Astrocyte (in vitro differentiated cells and primary cell): Measurements from ENCODE around the gene PINK1. TPM values are rescaled to one million over a fixed set of nuclear protein-coding genes. Genes with fewer than 3 reads are reported as not detected.

Experiments
- DNase-seq: peaks from one replicate; pipeline ENCODE4 v3.0.0-alpha.2; 2010; ENCODE audit warnings: low read depth
- FAIRE-seq: peaks from 2 replicates; lab custom pipeline; 2011; peaks lifted over from hg19 to GRCh38; lab: Jason Lieb, UNC
- H2AFZ ChIP-seq: 2 replicates; pipeline ENCODE4 v1.6.0; 2012; ENCODE audit warnings: low read depth, low read length, inconsistent platforms
- H3K27ac ChIP-seq: 2 replicates; pipeline ENCODE4 v1.5.1; 2011; ENCODE audit warnings: low read depth, low read length, inconsistent platforms
- H3K27me3 ChIP-seq: 2 replicates; pipeline ENCODE4 v1.6.0; 2011; ENCODE audit warnings: low read length, inconsistent platforms; ENCODE audit not compliant: insufficient read depth
- H3K36me3 ChIP-seq: 2 replicates; pipeline ENCODE4 v1.5.1; 2011; ENCODE audit warnings: low read length, inconsistent platforms; ENCODE audit not compliant: insufficient read depth
- H3K4me1 ChIP-seq: 2 replicates; pipeline ENCODE4 v1.5.1; 2011; ENCODE audit warnings: low read length, inconsistent platforms; ENCODE audit not compliant: insufficient read depth
- H3K4me2 ChIP-seq: 2 replicates; pipeline ENCODE4 v1.6.0; 2012; ENCODE audit warnings: low read length, inconsistent platforms
- H3K4me3 ChIP-seq: 2 replicates; pipeline ENCODE4 v1.5.1; 2011; ENCODE audit warnings: low read depth, mild to moderate bottlenecking, low read length, inconsistent platforms; ENCODE audit not compliant: insufficient read depth
- H3K79me2 ChIP-seq: 2 replicates; pipeline ENCODE4 v1.6.0; 2012; ENCODE audit warnings: mild to moderate bottlenecking, low read length, inconsistent platforms; ENCODE audit not compliant: insufficient read depth
- H3K9ac ChIP-seq: 2 replicates; pipeline ENCODE4 v1.6.0; 2012; ENCODE audit warnings: mild to moderate bottlenecking, low read length, inconsistent platforms
- H3K9me3 ChIP-seq: 2 replicates; pipeline ENCODE4 v1.5.1; 2012; ENCODE audit warnings: low read depth, mild to moderate bottlenecking, low read length, inconsistent platforms; ENCODE audit not compliant: insufficient read depth
- H4K20me1 ChIP-seq: 2 replicates; pipeline ENCODE4 v1.6.0; 2012; ENCODE audit warnings: low read length, inconsistent platforms; ENCODE audit not compliant: insufficient read depth
- H3K27ac Mint-ChIP-seq: one replicate; pipeline ENCODE4 v1.8.0; 2021; ENCODE audit warnings: mild to moderate bottlenecking, mixed read lengths; ENCODE audit not compliant: unreplicated experiment
- H3K27me3 Mint-ChIP-seq: one replicate; pipeline ENCODE4 v1.8.0; 2021; ENCODE audit warnings: low read depth, mixed read lengths; ENCODE audit not compliant: unreplicated experiment
- H3K36me3 Mint-ChIP-seq: one replicate; pipeline ENCODE4 v1.8.0; 2021; ENCODE audit warnings: low read depth, mixed read lengths; ENCODE audit not compliant: unreplicated experiment
- H3K4me1 Mint-ChIP-seq: one replicate; pipeline ENCODE4 v1.8.0; 2021; ENCODE audit warnings: low read depth, mixed read lengths; ENCODE audit not compliant: unreplicated experiment
- H3K4me3 Mint-ChIP-seq: one replicate; pipeline ENCODE4 v1.8.0; 2021; ENCODE audit warnings: mild to moderate bottlenecking, moderate library complexity, mixed read lengths; ENCODE audit not compliant: unreplicated experiment
- H3K9me3 Mint-ChIP-seq: one replicate; pipeline ENCODE4 v1.8.0; 2021; ENCODE audit warnings: mild to moderate bottlenecking, mixed read lengths; ENCODE audit not compliant: unreplicated experiment
- EZH2 ChIP-seq: IDR thresholded peaks from 2 replicates; pipeline ENCODE4 v1.6.1; 2012; ENCODE audit warnings: mild to moderate bottlenecking, low read length, inconsistent platforms; ENCODE audit not compliant: insufficient read depth
- total RNA-seq: library from RNA; stranded (reverse); gene quantifications from 2 replicates; pipeline ENCODE4 v1.2.1, GENCODE V29; 2021
- TF ChIP-seq, protein P1 (sequence below): IDR thresholded peaks from 2 replicates; pipeline ENCODE4 v1.5.1; 2011; ENCODE audit warnings: low read depth, mild to moderate bottlenecking, inconsistent platforms, low read length, moderate library complexity; ENCODE audit not compliant: insufficient read depth

Gene PINK1
- total RNA-seq, 1 donor from 2014 or later, result 25.6 TPM

DNA sequence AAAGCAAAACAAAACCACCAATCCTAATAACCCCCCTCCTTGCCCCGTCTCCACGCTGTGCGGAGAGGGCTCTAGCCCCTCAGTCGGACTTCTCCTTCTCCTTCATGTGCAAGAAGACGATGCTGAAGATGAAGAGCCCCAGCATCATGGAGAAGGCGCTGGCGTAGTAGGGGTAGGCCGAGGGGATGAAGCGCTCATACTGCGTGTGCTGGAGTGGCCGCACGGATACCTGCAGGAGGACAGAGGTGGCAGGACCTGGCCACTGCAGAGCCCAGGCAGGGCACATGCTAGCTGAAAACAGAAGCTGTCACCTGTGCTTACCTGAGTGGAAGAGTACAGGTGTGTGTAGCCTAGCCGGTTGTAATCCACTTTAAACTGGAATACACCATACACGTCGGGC is 19.0 kb downstream of the PINK1 start:
- no peaks in the 10 kb centered on the region for H3K4me1 Mint-ChIP-seq
- no peak for TF ChIP-seq EZH2
- TF ChIP-seq, protein P1, sequence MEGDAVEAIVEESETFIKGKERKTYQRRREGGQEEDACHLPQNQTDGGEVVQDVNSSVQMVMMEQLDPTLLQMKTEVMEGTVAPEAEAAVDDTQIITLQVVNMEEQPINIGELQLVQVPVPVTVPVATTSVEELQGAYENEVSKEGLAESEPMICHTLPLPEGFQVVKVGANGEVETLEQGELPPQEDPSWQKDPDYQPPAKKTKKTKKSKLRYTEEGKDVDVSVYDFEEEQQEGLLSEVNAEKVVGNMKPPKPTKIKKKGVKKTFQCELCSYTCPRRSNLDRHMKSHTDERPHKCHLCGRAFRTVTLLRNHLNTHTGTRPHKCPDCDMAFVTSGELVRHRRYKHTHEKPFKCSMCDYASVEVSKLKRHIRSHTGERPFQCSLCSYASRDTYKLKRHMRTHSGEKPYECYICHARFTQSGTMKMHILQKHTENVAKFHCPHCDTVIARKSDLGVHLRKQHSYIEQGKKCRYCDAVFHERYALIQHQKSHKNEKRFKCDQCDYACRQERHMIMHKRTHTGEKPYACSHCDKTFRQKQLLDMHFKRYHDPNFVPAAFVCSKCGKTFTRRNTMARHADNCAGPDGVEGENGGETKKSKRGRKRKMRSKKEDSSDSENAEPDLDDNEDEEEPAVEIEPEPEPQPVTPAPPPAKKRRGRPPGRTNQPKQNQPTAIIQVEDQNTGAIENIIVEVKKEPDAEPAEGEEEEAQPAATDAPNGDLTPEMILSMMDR, result no peak
- Histone ChIP-seq H3K9ac (no peak overlapping the region), H3K4me1 (no peaks in the 10 kb centered on the region), H3K36me3 (peaks cover 58% of the 10 kb centered on the region), H4K20me1 (peaks cover 43% of the 10 kb centered on the region), H3K27ac (no peak overlapping the region), H3K4me3 (no peak overlapping the region), H3K4me2 (no peak overlapping the region), H3K9me3 (no peaks in the 10 kb centered on the region), H3K27me3 (no peaks in the 10 kb centered on the region), H2AFZ (no peak overlapping the region), H3K79me2 (peaks cover 22% of the 10 kb centered on the region)
- H3K9me3 Mint-ChIP-seq, result no peaks in the 10 kb centered on the region
- no peaks in the 10 kb centered on the region for H3K27me3 Mint-ChIP-seq
- FAIRE-seq (no peak), DNase-seq (no peak)
- no peak overlapping the region for H3K27ac Mint-ChIP-seq
- no peak overlapping the region for H3K4me3 Mint-ChIP-seq
- peaks cover 31% of the 10 kb centered on the region for H3K36me3 Mint-ChIP-seq

DNA sequence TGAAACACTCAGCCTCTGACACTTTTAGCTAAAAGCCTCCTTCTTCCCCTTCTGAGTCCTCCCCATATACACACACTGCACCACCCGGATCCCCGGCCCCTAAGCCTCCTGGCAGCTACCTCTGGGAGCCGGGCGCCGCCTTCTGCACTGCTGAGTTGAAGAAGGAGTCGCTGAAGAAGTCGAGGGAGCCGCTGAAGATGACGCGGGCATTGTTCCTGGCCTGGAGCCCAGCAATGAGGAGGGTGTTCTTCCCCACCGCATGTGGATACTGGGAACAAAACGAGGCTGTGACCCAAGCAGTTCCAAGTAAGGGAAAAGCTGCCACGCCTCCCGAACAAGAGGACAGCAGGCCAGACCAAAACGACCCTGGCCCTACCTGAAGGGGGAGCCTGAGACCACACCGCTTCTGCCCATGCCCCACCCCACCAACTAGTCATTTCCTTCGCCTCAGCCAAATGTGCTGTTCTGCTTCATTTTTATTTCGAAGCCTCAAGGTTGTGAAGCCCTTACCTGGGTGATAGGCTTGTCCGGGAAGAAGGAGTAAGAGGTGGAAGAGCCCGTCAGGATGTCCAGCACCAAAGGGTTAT is 20.9 kb downstream of the PINK1 start:
- peaks cover 57% of the 10 kb centered on the region for H3K36me3 ChIP-seq
- no peak for DNase-seq
- H3K4me2 ChIP-seq, result no peak overlapping the region
- no peaks in the 10 kb centered on the region for H3K9me3 ChIP-seq
- no peaks in the 10 kb centered on the region for H3K9me3 Mint-ChIP-seq
- H3K27ac ChIP-seq, result no peak overlapping the region
- peaks cover 41% of the 10 kb centered on the region for H3K79me2 ChIP-seq
- H3K4me1 Mint-ChIP-seq, result no peaks in the 10 kb centered on the region
- peaks cover 58% of the 10 kb centered on the region for H4K20me1 ChIP-seq
- peaks cover 32% of the 10 kb centered on the region for H3K36me3 Mint-ChIP-seq
- no peaks in the 10 kb centered on the region for H3K4me1 ChIP-seq
- no peaks in the 10 kb centered on the region for H3K27me3 ChIP-seq
- no peak overlapping the region for H3K4me3 ChIP-seq
- TF ChIP-seq, protein P1, result no peak
- no peak overlapping the region for H3K4me3 Mint-ChIP-seq
- H3K9ac ChIP-seq, result no peak overlapping the region
- no peak overlapping the region for H2AFZ ChIP-seq
- FAIRE-seq, result no peak
- H3K27me3 Mint-ChIP-seq, result no peaks in the 10 kb centered on the region
- no peak overlapping the region for H3K27ac Mint-ChIP-seq

DNA sequence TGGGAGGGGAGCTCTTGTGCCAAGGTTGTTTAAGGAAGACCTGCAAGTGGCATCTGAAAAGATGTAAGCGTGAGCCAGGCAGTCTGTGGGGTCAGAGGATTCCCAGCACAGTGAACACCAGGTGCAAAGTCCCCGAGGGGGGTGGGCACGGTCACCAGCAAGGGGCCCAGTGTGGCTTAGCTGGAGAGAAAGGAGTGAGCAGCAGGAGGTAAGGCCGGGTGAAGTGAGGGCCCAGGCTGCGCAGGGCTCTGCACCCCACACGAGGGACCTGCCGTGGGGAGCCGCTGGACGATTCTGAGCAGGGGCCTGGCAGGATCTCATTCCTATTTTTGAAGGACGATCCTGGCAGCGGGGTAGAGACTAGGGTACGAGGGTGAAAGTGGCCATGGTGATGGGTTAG is 23.8 kb downstream of the PINK1 start:
- Histone ChIP-seq H4K20me1 (peaks cover 74% of the 10 kb centered on the region), H3K36me3 (peaks cover 42% of the 10 kb centered on the region), H3K9ac (no peak overlapping the region), H3K4me2 (no peak overlapping the region), H2AFZ (no peak overlapping the region), H3K4me3 (no peak overlapping the region), H3K27me3 (no peaks in the 10 kb centered on the region), H3K79me2 (peaks cover 61% of the 10 kb centered on the region), H3K27ac (no peak overlapping the region), H3K4me1 (peaks cover 12% of the 10 kb centered on the region), H3K9me3 (no peaks in the 10 kb centered on the region)
- DNase-seq, result no peak
- Mint-ChIP-seq H3K9me3 (no peaks in the 10 kb centered on the region), H3K4me1 (peaks cover 1% of the 10 kb centered on the region), H3K36me3 (peaks cover 17% of the 10 kb centered on the region), H3K27me3 (no peaks in the 10 kb centered on the region), H3K4me3 (no peak overlapping the region), H3K27ac (no peak overlapping the region)
- no peak for FAIRE-seq
- TF ChIP-seq EZH2, result no peak
- TF ChIP-seq, protein P1, result no peak
